Measurements from ENCODE around the gene TTLL11.

GRCh38 chr9:121924700-121925099 is 168.4 kb downstream of the TTLL11 start:
- TF ChIP-seq CTCF (conservative IDR thresholded peaks at IDR 0.05; ENCODE audit: low read depth, low read length), result no peak
- no peak for TF ChIP-seq EZH2 (IDR thresholded peaks at IDR 0.05; ENCODE audit: low read length, unreplicated experiment)
- no peak for TF ChIP-seq EZH2phosphoT487 (IDR thresholded peaks at IDR 0.05; ENCODE audit: borderline replicate concordance, low read length)
